GM04504 (cell line): ENCODE data around the gene SAMD11.

Experiments
- DNase-seq: peaks from one replicate; pipeline ENCODE4 v3.0.0-alpha.2; 2012; ENCODE audit warnings: low read depth

SAMD11 gene

GRCh38 chr1:905071-905749 is 18.5 kb upstream of the SAMD11 start:
- no peak for DNase-seq

- no peak for DNase-seq
Measured at GRCh38 chr1:905811-906599, 17.7 kb upstream of the SAMD11 start.

- DNase-seq: no peak
Measured at GRCh38 chr1:906600-907420, 16.9 kb upstream of the SAMD11 start.

- no peak for DNase-seq
Measured at GRCh38 chr1:907611-908451, 15.9 kb upstream of the SAMD11 start.

GRCh38 chr1:908661-909060 is 15.1 kb upstream of the SAMD11 start:
- no peak for DNase-seq

- no peak for DNase-seq
Measured at GRCh38 chr1:909861-910310, 13.8 kb upstream of the SAMD11 start.

- DNase-seq: no peak
Measured at GRCh38 chr1:910311-910880, 13.3 kb upstream of the SAMD11 start.

GRCh38 chr1:910881-911721 is 12.6 kb upstream of the SAMD11 start:
- DNase-seq: no peak

- DNase-seq: no peak
Measured at GRCh38 chr1:911875-912739, 11.6 kb upstream of the SAMD11 start.

- no peak for DNase-seq
Measured at GRCh38 chr1:912740-913301, 10.9 kb upstream of the SAMD11 start.

- no peak for DNase-seq
Measured at GRCh38 chr1:913491-914130, 10.1 kb upstream of the SAMD11 start.

GRCh38 chr1:914131-914890 is 9.4 kb upstream of the SAMD11 start:
- no peak for DNase-seq

GRCh38 chr1:914891-915280 is 8.8 kb upstream of the SAMD11 start:
- no peak for DNase-seq

- DNase-seq: no peak
Measured at GRCh38 chr1:915295-916172, 8.2 kb upstream of the SAMD11 start.

- no peak for DNase-seq
Measured at GRCh38 chr1:916173-917075, 7.3 kb upstream of the SAMD11 start.

- no peak for DNase-seq
Measured at GRCh38 chr1:917076-917459, 6.7 kb upstream of the SAMD11 start.
